Stomach (tissue), 9 donors: ENCODE results near the gene PDE3A. TPM values are rescaled to one million over a fixed set of nuclear protein-coding genes. Genes with fewer than 3 reads are reported as not detected.

Source experiments
- DNase-seq, 2 donors: peaks; one replicate each; pipeline versions ENCODE4 v3.0.0 to v3.0.0-alpha.2; 2013 to 2019
- H3K27ac ChIP-seq, 5 donors: fragments of 200-600 bp in 4 of 5; sonication (generic) in 4 of 5; one replicate each; pipeline ENCODE4 v1.5.1; 2013 to 2019; ENCODE audit warnings: mild to moderate bottlenecking in 1 of 5, moderate library complexity in 1 of 5
- H3K27me3 ChIP-seq, 3 donors: fragments of 200-600 bp; sonication (generic); one replicate each; pipeline ENCODE4 v1.5.1; 2017 to 2019; ENCODE audit warnings: mixed run types in 1 of 3
- H3K36me3 ChIP-seq, 4 donors: fragments of 200-600 bp; sonication (generic); 1 replicate in 3 of 4; 2 replicates in 1 of 4; pipeline ENCODE4 v1.5.1; 2016 to 2019
- H3K4me1 ChIP-seq, 4 donors: fragments of 200-600 bp; sonication (generic); one replicate each; pipeline ENCODE4 v1.5.1; 2016 to 2019
- H3K4me3 ChIP-seq, 4 donors: fragments of 200-600 bp; sonication (generic) in 3 of 4; one replicate each; pipeline ENCODE4 v1.5.1; 2016 to 2019; ENCODE audit warnings: mild to moderate bottlenecking in 1 of 4
- H3K9me3 ChIP-seq, 4 donors: fragments of 200-600 bp; sonication (generic); one replicate each; pipeline ENCODE4 v1.5.1; 2016 to 2019
- CTCF ChIP-seq, 7 experiments: fragments of 450-650 bp in 4 of 7; fragments of 200-600 bp in 3 of 7; sonication (generic) in 3 of 7; IDR thresholded peaks; one replicate each; pipeline ENCODE4 v1.5.1; 2016 to 2019; ENCODE audit warnings: antibody characterized with exemption in 7 of 7, control low read depth in 2 of 7, mild to moderate bottlenecking in 1 of 7
- EP300 ChIP-seq: sonication (generic); formaldehyde crosslinking; IDR thresholded peaks from one replicate; pipeline ENCODE4 v1.6.1; 2017; ENCODE audit warnings: antibody characterized with exemption
- POLR2A ChIP-seq, 4 donors: fragments of 450-650 bp; IDR thresholded peaks; one replicate each; pipeline ENCODE4 v1.6.1; 2016; ENCODE audit warnings: antibody characterized with exemption in 4 of 4, control low read depth in 2 of 4, mild to moderate bottlenecking in 1 of 4, moderate library complexity in 1 of 4
- POLR2AphosphoS5 ChIP-seq, 3 donors: sonication (generic); formaldehyde crosslinking; IDR thresholded peaks; one replicate each; pipeline ENCODE4 v1.6.1; 2016; ENCODE audit warnings: antibody characterized with exemption in 3 of 3
- WGBS, 5 donors: extraction: QIAGEN DNeasy Blood & Tissue Kit in 3 of 5; methylation state at CpG; one replicate each; pipeline versions ENCODE4 v1.1.5 to v1.1.7; 2013 to 2018; 5-methylcytosine and 5-hydroxymethylcytosine counted together
- intact Hi-C: fragments of 100-400 bp; cut with DNase I; formaldehyde crosslinking; loops from one replicate; pipeline ENCODE4 v1.15.1; 2023; ENCODE audit warnings: low total_unique reads
- polyA plus RNA-seq, 3 donors: library from polyadenylated mRNA; stranded (reverse); fragments of 200-250 nt; gene quantifications; one replicate each; pipeline ENCODE4 v1.2.3, GENCODE V29; 2013
- total RNA-seq, 5 donors: library from RNA; depleted of rRNA; stranded (reverse); fragments of >200 nt; gene quantifications; one replicate each; pipeline versions ENCODE4 v1.1.0 to v1.2.3, GENCODE V29; 2014 to 2016
- donor health status: healthy with polysubstance abuse.
- donor health status: Bipolar disorder and iron deficiency.
- donor health status: healthy.

Gene PDE3A
- total and polyA plus RNA-seq, 8 donors, result 0.19 to 50.9 (median 12.0) TPM

GRCh38 chr12:20369305-20370013 is 1.1 kb downstream of the PDE3A start:
- Histone ChIP-seq H3K4me3 (peak overlapping the region; percentile 58 to 71 (median 62)), H3K4me1 (peaks cover 4 to 31% (median 23%) of the 10 kb centered on the region in 4 donors), H3K27me3 (peaks cover 0 to 51% (median 24%) of the 10 kb centered on the region in 3 donors), H3K9me3 (no peaks in the 10 kb centered on the region), H3K36me3 (no peaks in the 10 kb centered on the region), H3K27ac (peak overlapping the region; percentile 64 to 90 (median 82))
- 0 to 3% (median 2%) methylated on average over 8 to 63 of the region's 63 CpGs for WGBS, 5 donors
- DNase-seq, result peak; percentile 27 to 89
- TF ChIP-seq POLR2AphosphoS5 (IDR thresholded peaks at IDR 0.05), result peak; percentile 37 to 65 (median 60)
- peak in 1 of 7 experiments; percentile 12 for TF ChIP-seq CTCF (IDR thresholded peaks at IDR 0.05)
- TF ChIP-seq EP300, result no peak
- no peak for TF ChIP-seq POLR2A (IDR thresholded peaks at IDR 0.05)
- intact Hi-C loops, result no loop called here

GRCh38 chr12:20370014-20370386 is 1.7 kb downstream of the PDE3A start:
- H3K4me1 ChIP-seq, result peaks cover 4 to 33% (median 24%) of the 10 kb centered on the region in 4 donors
- peak overlapping the region; percentile 58 to 71 (median 62) for H3K4me3 ChIP-seq
- H3K9me3 ChIP-seq, result no peaks in the 10 kb centered on the region
- H3K27ac ChIP-seq, result peak overlapping the region; percentile 64 to 90 (median 82)
- WGBS, 5 donors, result 4 to 6% (median 4%) methylated on average over 16 to 21 of the region's 21 CpGs
- no peaks in the 10 kb centered on the region for H3K36me3 ChIP-seq
- peak in 1 of 2 donors; percentile 68 for DNase-seq
- H3K27me3 ChIP-seq, result peaks cover 0 to 51% (median 24%) of the 10 kb centered on the region in 3 donors
- intact Hi-C loops, result no loop called here
- TF ChIP-seq CTCF (IDR thresholded peaks at IDR 0.05), result no peak
- no peak for TF ChIP-seq POLR2A (IDR thresholded peaks at IDR 0.05)
- TF ChIP-seq POLR2AphosphoS5 (IDR thresholded peaks at IDR 0.05), result no peak
- no peak for TF ChIP-seq EP300

- WGBS, 5 donors, result 43 to 68% (median 58%) methylated on average over 5 of the region's 5 CpGs
- peaks cover 4 to 33% (median 24%) of the 10 kb centered on the region in 4 donors for H3K4me1 ChIP-seq
- no peak for TF ChIP-seq POLR2AphosphoS5 (IDR thresholded peaks at IDR 0.05)
- no peak for TF ChIP-seq CTCF (IDR thresholded peaks at IDR 0.05)
- TF ChIP-seq POLR2A (IDR thresholded peaks at IDR 0.05), result no peak
Measured at GRCh38 chr12:20370866-20371519, 2.7 kb downstream of the PDE3A start.

GRCh38 chr12:20372326-20373096 is 4.2 kb downstream of the PDE3A start:
- no peaks in the 10 kb centered on the region for H3K36me3 ChIP-seq
- peaks cover 4 to 30% (median 22%) of the 10 kb centered on the region in 4 donors for H3K4me1 ChIP-seq
- no peak for DNase-seq
- H3K4me3 ChIP-seq, result peak overlapping the region in 2 of 4 donors; percentile 0 to 71
- 41 to 61% (median 50%) methylated on average over 3 of the region's 3 CpGs for WGBS, 5 donors
- no peak for TF ChIP-seq EP300
- no peak for TF ChIP-seq POLR2A (IDR thresholded peaks at IDR 0.05)
- no peak for TF ChIP-seq CTCF (IDR thresholded peaks at IDR 0.05)
- no peak for TF ChIP-seq POLR2AphosphoS5 (IDR thresholded peaks at IDR 0.05)
- intact Hi-C loops, result no loop called here
- H3K27me3 ChIP-seq, result peaks cover 0 to 42% (median 24%) of the 10 kb centered on the region in 3 donors
- peak overlapping the region in 1 of 5 donors; percentile 90 for H3K27ac ChIP-seq
- H3K9me3 ChIP-seq, result no peaks in the 10 kb centered on the region

More at GRCh38 chr12:20370866-20371519, 2.7 kb downstream of the PDE3A start:
- Histone ChIP-seq H3K36me3 (no peaks in the 10 kb centered on the region), H3K27me3 (peaks cover 0 to 51% (median 24%) of the 10 kb centered on the region in 3 donors), H3K4me3 (peak overlapping the region; percentile 58 to 71 (median 62)), H3K9me3 (no peaks in the 10 kb centered on the region), H3K27ac (peak overlapping the region in 3 of 5 donors; percentile 27 to 90 (median 82))
- intact Hi-C loops, result no loop called here
- no peak for DNase-seq
